Measurements from ENCODE around the gene DMRTC2. TPM values are rescaled to one million over a fixed set of nuclear protein-coding genes. Genes with fewer than 3 reads are reported as not detected.

DMRTC2 gene
- polyA plus RNA-seq, 1 donor from 2014 or later: not detected

DNA sequence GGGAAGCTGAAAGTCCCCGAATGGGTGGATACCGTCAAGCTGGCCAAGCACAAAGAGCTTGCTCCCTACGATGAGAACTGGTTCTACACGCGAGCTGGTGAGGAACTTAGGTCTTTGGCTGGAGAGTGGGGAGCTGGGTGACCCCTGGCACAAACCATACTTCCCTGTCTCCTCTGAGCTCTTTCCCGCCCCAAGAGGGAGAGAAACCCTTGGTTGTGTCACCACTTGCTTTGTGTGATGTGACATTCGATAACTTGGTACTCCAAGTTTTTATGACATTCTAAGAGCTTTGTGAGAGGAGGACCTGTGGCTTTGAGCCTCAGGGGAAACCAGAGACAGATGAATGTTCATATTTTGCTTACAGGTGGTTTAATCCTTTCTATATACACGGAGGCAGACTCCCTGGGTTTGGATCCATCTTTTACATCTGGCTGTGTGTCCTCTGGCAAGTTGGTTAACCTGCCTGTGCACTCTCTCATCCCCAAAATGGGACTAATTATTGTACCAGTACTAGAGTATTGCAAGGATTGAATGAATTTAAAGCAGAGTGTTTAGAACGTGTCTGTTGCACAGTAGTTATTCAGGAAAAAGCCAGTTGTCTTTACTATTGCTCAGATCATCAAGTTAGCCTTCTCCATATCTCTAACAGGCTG, 16.4 kb downstream of the DMRTC2 start:
- Histone ChIP-seq H3K4me2 (ENCODE audit: low read length) (peak overlapping the region; percentile 84), H3K27ac (ENCODE audit: low read length) (peak overlapping the region; percentile 98), H2AFZ (ENCODE audit: low read depth, low read length) (no peak overlapping the region), H3K27me3 (ENCODE audit: insufficient read depth, low read depth, low read length) (no peaks in the 10 kb centered on the region), H3K9me3 (ENCODE audit: low read length) (no peaks in the 10 kb centered on the region), H3K4me3 (ENCODE audit: low read length) (peak overlapping the region; percentile 95), H4K20me1 (ENCODE audit: insufficient read depth) (no peaks in the 10 kb centered on the region), H3K36me3 (ENCODE audit: insufficient read depth, low read length) (peaks cover 4% of the 10 kb centered on the region), H3K9me2 (ENCODE audit: insufficient read depth, low read length) (no peaks in the 10 kb centered on the region), H3K9ac (ENCODE audit: low read length) (peak overlapping the region; percentile 89), H3F3A (ENCODE audit: insufficient read depth, low read length, poor library complexity, severe bottlenecking) (peaks cover 2% of the 10 kb centered on the region), H3K79me2 (replicated peaks; ENCODE audit: insufficient read depth, low read length) (peaks cover 32% of the 10 kb centered on the region)
- TF ChIP-seq SMC3 (conservative IDR thresholded peaks at IDR 0.05; ENCODE audit: poor library complexity) (no peak), POLR2AphosphoS5 (IDR thresholded peaks at IDR 0.05) (no peak), RAD21 (conservative IDR thresholded peaks at IDR 0.05) (no peak), TAF1 (IDR thresholded peaks at IDR 0.05; ENCODE audit: low read depth) (no peak), MXI1 (conservative IDR thresholded peaks at IDR 0.05; ENCODE audit: poor library complexity, severe bottlenecking) (no peak), EZH2 (IDR thresholded peaks at IDR 0.05; ENCODE audit: borderline replicate concordance, insufficient read depth, low read length, poor library complexity, severe bottlenecking) (no peak), EP300 (conservative IDR thresholded peaks at IDR 0.05; ENCODE audit: poor library complexity, severe bottlenecking) (no peak)
- TF ChIP-seq, protein P1, sequence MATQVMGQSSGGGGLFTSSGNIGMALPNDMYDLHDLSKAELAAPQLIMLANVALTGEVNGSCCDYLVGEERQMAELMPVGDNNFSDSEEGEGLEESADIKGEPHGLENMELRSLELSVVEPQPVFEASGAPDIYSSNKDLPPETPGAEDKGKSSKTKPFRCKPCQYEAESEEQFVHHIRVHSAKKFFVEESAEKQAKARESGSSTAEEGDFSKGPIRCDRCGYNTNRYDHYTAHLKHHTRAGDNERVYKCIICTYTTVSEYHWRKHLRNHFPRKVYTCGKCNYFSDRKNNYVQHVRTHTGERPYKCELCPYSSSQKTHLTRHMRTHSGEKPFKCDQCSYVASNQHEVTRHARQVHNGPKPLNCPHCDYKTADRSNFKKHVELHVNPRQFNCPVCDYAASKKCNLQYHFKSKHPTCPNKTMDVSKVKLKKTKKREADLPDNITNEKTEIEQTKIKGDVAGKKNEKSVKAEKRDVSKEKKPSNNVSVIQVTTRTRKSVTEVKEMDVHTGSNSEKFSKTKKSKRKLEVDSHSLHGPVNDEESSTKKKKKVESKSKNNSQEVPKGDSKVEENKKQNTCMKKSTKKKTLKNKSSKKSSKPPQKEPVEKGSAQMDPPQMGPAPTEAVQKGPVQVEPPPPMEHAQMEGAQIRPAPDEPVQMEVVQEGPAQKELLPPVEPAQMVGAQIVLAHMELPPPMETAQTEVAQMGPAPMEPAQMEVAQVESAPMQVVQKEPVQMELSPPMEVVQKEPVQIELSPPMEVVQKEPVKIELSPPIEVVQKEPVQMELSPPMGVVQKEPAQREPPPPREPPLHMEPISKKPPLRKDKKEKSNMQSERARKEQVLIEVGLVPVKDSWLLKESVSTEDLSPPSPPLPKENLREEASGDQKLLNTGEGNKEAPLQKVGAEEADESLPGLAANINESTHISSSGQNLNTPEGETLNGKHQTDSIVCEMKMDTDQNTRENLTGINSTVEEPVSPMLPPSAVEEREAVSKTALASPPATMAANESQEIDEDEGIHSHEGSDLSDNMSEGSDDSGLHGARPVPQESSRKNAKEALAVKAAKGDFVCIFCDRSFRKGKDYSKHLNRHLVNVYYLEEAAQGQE (IDR thresholded peaks at IDR 0.05; ENCODE audit: borderline replicate concordance): no peak
- TF ChIP-seq, protein P2, sequence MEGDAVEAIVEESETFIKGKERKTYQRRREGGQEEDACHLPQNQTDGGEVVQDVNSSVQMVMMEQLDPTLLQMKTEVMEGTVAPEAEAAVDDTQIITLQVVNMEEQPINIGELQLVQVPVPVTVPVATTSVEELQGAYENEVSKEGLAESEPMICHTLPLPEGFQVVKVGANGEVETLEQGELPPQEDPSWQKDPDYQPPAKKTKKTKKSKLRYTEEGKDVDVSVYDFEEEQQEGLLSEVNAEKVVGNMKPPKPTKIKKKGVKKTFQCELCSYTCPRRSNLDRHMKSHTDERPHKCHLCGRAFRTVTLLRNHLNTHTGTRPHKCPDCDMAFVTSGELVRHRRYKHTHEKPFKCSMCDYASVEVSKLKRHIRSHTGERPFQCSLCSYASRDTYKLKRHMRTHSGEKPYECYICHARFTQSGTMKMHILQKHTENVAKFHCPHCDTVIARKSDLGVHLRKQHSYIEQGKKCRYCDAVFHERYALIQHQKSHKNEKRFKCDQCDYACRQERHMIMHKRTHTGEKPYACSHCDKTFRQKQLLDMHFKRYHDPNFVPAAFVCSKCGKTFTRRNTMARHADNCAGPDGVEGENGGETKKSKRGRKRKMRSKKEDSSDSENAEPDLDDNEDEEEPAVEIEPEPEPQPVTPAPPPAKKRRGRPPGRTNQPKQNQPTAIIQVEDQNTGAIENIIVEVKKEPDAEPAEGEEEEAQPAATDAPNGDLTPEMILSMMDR (IDR thresholded peaks at IDR 0.05; ENCODE audit: poor library complexity, severe bottlenecking): no peak

DNA sequence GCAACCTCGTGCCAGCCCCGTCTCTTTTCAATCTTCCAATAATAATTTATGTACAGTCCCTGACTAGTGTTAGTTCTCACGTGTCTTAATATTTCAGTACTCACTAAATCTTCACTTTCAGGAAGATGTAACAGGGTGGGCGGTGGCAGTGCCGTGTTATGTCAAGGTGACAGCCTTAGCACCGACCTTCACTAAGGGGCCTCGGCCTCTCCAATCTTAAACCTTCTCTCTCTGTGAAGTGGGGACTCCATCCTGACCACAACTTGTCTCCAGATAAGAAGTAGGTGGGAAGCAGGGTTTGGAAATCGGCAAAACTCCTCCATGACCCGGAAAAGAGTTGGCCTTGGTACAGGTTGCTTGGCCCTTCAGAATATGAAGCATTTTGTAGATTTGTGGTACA, 17.0 kb downstream of the DMRTC2 start:
- no peaks in the 10 kb centered on the region for H3K9me2 ChIP-seq (ENCODE audit: insufficient read depth, low read length)
- H3F3A ChIP-seq (ENCODE audit: insufficient read depth, low read length, poor library complexity, severe bottlenecking): peaks cover 2% of the 10 kb centered on the region
- H3K27me3 ChIP-seq (ENCODE audit: insufficient read depth, low read depth, low read length): no peaks in the 10 kb centered on the region
- H3K36me3 ChIP-seq (ENCODE audit: insufficient read depth, low read length): peaks cover 4% of the 10 kb centered on the region
- peak overlapping the region; percentile 84 for H3K4me2 ChIP-seq (ENCODE audit: low read length)
- H4K20me1 ChIP-seq (ENCODE audit: insufficient read depth): no peaks in the 10 kb centered on the region
- H3K4me3 ChIP-seq (ENCODE audit: low read length): peak overlapping the region; percentile 95
- H3K9ac ChIP-seq (ENCODE audit: low read length): no peak overlapping the region
- no peak for TF ChIP-seq EP300 (conservative IDR thresholded peaks at IDR 0.05; ENCODE audit: poor library complexity, severe bottlenecking)
- no peak for TF ChIP-seq POLR2AphosphoS5 (IDR thresholded peaks at IDR 0.05)
- TF ChIP-seq RAD21 (conservative IDR thresholded peaks at IDR 0.05): no peak
- no peak for TF ChIP-seq TAF1 (IDR thresholded peaks at IDR 0.05; ENCODE audit: low read depth)
- TF ChIP-seq MXI1 (conservative IDR thresholded peaks at IDR 0.05; ENCODE audit: poor library complexity, severe bottlenecking): no peak
- no peak for TF ChIP-seq EZH2 (IDR thresholded peaks at IDR 0.05; ENCODE audit: borderline replicate concordance, insufficient read depth, low read length, poor library complexity, severe bottlenecking)
- TF ChIP-seq, protein P2 (IDR thresholded peaks at IDR 0.05; ENCODE audit: poor library complexity, severe bottlenecking): no peak
- TF ChIP-seq SMC3 (conservative IDR thresholded peaks at IDR 0.05; ENCODE audit: poor library complexity): no peak
- TF ChIP-seq, protein P1 (IDR thresholded peaks at IDR 0.05; ENCODE audit: borderline replicate concordance): no peak
- peaks cover 32% of the 10 kb centered on the region for H3K79me2 ChIP-seq (replicated peaks; ENCODE audit: insufficient read depth, low read length)
- H3K27ac ChIP-seq (ENCODE audit: low read length): no peak overlapping the region
- H3K9me3 ChIP-seq (ENCODE audit: low read length): no peaks in the 10 kb centered on the region
- H2AFZ ChIP-seq (ENCODE audit: low read depth, low read length): no peak overlapping the region

Measured in neural cell (in vitro differentiated cells).